Activated CD4-positive, alpha-beta T cell treated with anti-CD3 and anti-CD28 coated beads, Interleukin-2, amount 50 U/mL, for 24 hours (primary cell): Measurements from ENCODE around the gene KIAA0586.
"Not testable (repeated sequence)": the region's sequence is repeated elsewhere in the genome, so short reads cannot be mapped to it uniquely, and the experiment has no call there.

Experiments used
- DNase-seq, 2 donors: peaks; one replicate each; pipeline ENCODE4 v3.0.0-alpha.2; 2020; ENCODE audit warnings: low read depth in 1 of 2, low spot score in 1 of 2

The KIAA0586 gene

DNA sequence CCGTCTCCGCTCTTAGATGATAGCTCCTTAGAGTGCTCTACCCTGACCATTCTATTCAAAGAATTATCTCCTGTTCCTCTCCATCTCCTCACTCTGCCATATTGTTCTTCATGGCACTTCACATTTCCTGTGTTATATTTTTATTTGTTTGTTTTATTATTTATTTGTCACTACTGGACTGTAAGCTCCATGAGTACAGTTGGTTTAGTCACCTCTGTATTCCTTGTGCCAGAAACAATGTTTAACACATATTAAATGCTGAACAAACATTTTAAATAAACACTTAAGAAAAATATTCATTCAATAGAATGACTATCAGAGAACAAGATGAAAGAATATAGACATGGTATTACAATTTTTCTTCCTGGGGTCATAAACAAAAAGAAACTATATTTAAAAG lies 35.6 kb downstream of the KIAA0586 start:
- no peak for DNase-seq

DNA sequence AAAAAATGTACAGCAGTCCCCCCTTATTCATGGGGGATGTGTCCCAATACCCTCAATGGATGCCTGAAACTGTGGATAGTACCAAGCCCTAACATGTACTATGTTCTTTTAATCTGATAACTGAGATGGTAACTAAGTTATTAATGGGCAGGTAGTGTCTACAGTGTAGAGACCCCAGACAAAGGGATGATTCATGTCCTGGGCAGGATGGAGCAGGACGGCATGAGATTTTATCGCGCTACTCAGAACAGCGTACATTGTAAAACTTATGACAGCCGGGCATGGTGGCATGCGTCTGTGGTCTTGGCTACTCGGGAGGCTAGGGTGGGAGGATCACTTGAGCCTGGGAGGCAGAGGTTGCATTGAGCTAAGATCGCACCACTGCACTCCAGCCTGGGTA lies 37.1 kb downstream of the KIAA0586 start:
- no peak for DNase-seq

GRCh38 chr14:58465421-58465820 lies 37.9 kb downstream of the KIAA0586 start:
- DNase-seq, result no peak

DNA sequence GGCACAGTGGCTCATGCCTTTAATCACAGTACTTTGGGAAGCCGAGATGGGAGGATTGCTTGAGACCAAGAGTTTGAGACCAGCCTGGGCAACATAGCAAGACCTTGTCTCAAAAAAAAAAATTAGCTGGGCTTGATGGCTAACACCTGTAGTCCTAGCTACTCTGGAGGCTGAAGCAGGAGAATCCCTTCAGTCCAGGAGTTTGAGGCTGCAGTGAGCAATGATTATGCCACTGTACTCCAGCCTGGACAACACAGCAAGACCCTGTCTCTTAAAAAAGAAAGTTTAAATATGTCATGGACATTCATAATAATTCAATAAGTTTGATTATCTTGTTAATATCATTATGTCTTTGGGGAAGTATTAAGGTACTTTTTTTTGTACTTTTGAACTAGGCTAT lies 38.9 kb downstream of the KIAA0586 start:
- DNase-seq, result no peak

- no peak for DNase-seq
These were observed 40.1 kb downstream of the KIAA0586 start for GRCh38 chr14:58467575-58467974.

DNA sequence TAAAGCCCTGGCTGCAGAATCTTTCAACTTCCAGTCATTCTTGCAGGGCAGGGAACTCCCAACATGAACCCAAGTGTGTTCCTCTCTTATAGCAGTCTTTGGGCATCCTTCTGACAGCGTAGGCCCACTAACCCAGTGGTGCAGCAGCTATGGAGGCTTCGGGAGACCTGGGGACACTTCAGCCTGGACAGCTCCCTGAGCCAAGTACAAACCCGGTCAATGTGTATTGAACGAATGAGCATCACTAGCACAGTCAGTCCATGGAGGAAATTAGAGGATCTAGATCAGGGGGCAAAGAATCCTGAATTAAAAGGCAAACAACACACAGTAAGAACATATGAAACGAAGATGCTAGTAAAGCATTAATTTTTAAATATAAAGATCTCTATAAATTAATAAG lies 41.8 kb downstream of the KIAA0586 start:
- DNase-seq, result no peak

GRCh38 chr14:58476320-58476719 lies 48.8 kb downstream of the KIAA0586 start:
- no peak for DNase-seq

GRCh38 chr14:58477653-58478052 lies 50.1 kb downstream of the KIAA0586 start:
- DNase-seq, result no peak

GRCh38 chr14:58478329-58478728 lies 50.8 kb downstream of the KIAA0586 start:
- not testable (repeated sequence) for DNase-seq

- DNase-seq, result no peak
These were observed 52.5 kb downstream of the KIAA0586 start for GRCh38 chr14:58479975-58480374.

- no peak for DNase-seq
These were observed 56.7 kb downstream of the KIAA0586 start for GRCh38 chr14:58484176-58484575.

DNA sequence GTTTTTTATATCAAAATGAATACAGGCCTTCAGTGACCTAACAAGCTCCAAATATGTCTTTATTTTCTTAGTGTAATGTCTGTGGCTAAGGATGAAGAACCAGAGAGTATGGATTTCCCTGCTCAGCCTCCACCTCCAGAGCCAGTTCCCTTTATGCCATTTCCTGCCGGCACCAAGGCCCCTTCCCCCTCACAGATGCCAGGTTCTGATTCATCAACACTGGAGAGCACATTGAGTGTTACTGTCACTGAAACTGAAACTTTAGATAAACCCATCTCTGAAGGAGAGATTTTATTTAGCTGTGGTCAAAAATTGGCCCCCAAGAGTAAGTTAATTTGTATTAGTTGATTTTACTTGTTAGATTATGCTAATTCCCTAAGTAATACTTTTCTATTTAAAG lies 61.0 kb downstream of the KIAA0586 start:
- DNase-seq, result no peak

GRCh38 chr14:58491593-58491992 lies 64.1 kb downstream of the KIAA0586 start:
- no peak for DNase-seq

- no peak for DNase-seq
These were observed 64.5 kb downstream of the KIAA0586 start for GRCh38 chr14:58492044-58492443.

- peak in 1 of 2 donors; percentile 17 for DNase-seq
These were observed 73.8 kb downstream of the KIAA0586 start for GRCh38 chr14:58501214-58501816.

GRCh38 chr14:58513272-58513671 lies 85.8 kb downstream of the KIAA0586 start:
- DNase-seq, result no peak

DNA sequence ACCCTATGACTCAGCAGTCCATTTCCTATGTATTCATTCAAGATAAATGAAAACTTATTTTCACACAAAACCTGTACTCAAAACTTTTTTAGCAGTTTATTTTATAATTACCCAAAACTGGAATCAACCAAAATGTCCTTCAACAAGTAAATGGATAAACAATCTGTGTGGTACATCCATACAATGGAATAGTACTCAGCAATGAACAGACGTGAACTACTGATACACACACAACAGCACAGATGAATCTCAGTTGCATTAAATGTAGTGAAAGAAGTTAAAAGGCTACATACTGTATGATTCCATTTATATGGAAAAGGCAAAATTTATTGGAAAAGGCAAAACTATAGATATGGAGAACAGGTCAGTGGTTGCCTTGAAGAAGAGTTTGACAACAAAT lies 90.1 kb downstream of the KIAA0586 start:
- no peak for DNase-seq

GRCh38 chr14:58525691-58526090 lies 98.2 kb downstream of the KIAA0586 start:
- not testable (repeated sequence) for DNase-seq

DNA sequence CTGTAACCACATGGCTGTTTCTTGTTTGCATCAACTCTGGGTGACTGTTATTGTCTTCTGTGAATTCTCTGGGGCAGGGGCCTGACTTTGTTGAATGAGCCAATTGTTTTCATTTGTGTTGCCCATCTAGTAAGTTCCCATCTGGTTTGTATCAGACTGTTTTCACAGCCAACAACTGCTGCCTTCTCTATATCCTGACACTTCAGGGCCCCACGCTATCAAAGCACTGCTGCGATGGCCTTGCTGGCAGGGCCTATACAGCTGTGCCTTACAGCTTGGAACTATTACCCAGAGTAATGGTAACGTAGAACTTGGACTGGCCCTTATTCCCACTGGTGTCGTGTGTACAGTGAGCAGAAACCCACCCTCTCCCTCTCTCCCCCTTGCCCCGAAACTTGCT lies 105.9 kb downstream of the KIAA0586 start:
- no peak for DNase-seq

DNA sequence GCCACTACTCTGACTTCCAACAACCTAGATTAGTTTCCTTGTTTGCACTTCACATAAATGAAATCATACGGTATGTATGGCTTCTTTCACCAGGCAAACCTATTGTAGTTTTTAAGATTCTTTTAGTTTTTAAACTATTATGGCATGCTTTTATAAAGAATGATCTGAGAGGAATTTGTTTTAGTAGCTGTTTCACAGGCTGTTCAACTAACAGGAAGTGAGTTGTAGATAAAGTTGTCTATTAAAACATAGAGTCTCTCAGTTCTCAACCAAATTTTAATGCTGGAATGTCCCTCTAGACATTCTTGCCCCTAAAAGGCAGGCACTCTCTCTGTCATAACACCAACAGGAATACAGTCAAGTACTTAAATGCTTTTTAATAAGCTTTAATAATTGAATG lies 107.5 kb downstream of the KIAA0586 start:
- no peak for DNase-seq

- no peak for DNase-seq
These were observed 109.5 kb downstream of the KIAA0586 start for GRCh38 chr14:58537004-58537403.

GRCh38 chr14:58540749-58541632 lies 113.5 kb downstream of the KIAA0586 start:
- DNase-seq, result no peak

DNA sequence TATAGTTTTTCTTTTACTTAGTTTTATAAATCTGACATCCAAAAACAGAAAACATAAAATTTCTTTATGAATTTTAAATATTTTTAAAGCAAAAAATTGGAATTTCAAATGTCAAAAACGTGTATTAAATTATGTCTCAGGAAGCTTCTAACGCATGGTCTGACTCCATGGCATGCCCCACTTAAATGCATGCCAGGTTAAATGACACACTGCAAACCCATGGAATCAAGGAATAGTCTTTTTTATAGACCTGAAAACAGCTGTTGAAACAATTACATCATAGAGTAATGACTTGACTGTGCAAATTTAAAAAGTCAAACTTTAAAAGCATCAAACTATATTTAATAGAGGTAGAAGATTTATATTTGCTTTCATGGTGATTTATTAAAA lies 114.1 kb downstream of the KIAA0586 start:
- no peak for DNase-seq
